Neural cell (in vitro differentiated cells): ENCODE data around the gene UACA. TPM values are rescaled to one million over a fixed set of nuclear protein-coding genes. Genes with fewer than 3 reads are reported as not detected.

Experiments
- H2AFZ ChIP-seq: fragments of 200-600, 300-800 bp; sonication (generic), shearing (Covaris generic); 2 replicates; pipeline ENCODE4 v1.6.0; 2014; ENCODE audit warnings: low read depth, mild to moderate bottlenecking, antibody characterized with exemption, low read length, moderate library complexity
- H3F3A ChIP-seq: fragments of 200-600 bp; shearing (Covaris generic); 2 replicates; pipeline ENCODE4 v1.6.1; 2016; ENCODE audit warnings: mild to moderate bottlenecking, moderate library complexity, mixed read lengths, antibody characterized with exemption, low read length; ENCODE audit not compliant: insufficient read depth, poor library complexity, severe bottlenecking
- H3K27ac ChIP-seq: fragments of 200-600, 300-800 bp; sonication (generic), shearing (Covaris generic); 2 replicates; pipeline ENCODE4 v1.5.1; 2014; ENCODE audit warnings: mild to moderate bottlenecking, low read length, moderate library complexity
- H3K27me3 ChIP-seq: fragments of 300-800, 200-600 bp; sonication (generic), shearing (Covaris generic); 2 replicates; pipeline ENCODE4 v1.6.0; 2014; ENCODE audit warnings: mild to moderate bottlenecking, low read depth, low read length, moderate library complexity; ENCODE audit not compliant: insufficient read depth
- H3K36me3 ChIP-seq: fragments of 300-800, 200-600 bp; sonication (generic), shearing (Covaris generic); 2 replicates; pipeline ENCODE4 v1.5.1; 2014; ENCODE audit warnings: mild to moderate bottlenecking, antibody characterized with exemption, low read length, moderate library complexity; ENCODE audit not compliant: insufficient read depth
- H3K4me2 ChIP-seq: fragments of 300-800, 200-600 bp; sonication (generic), shearing (Covaris generic); 2 replicates; pipeline ENCODE4 v1.6.0; 2014; ENCODE audit warnings: mild to moderate bottlenecking, low read length
- H3K4me3 ChIP-seq: fragments of 300-800, 200-600 bp; sonication (generic), shearing (Covaris generic); 2 replicates; pipeline ENCODE4 v1.5.1; 2014; ENCODE audit warnings: mild to moderate bottlenecking, low read length, moderate library complexity
- H3K79me2 ChIP-seq: fragments of 200-600 bp; shearing (Covaris generic); replicated peaks from 2 replicates; pipeline ENCODE4 v1.6.0; 2014; ENCODE audit warnings: mild to moderate bottlenecking, low read length, moderate library complexity; ENCODE audit not compliant: insufficient read depth
- H3K9ac ChIP-seq: fragments of 300-800, 200-600 bp; sonication (generic), shearing (Covaris generic); 2 replicates; pipeline ENCODE4 v1.6.1; 2016; ENCODE audit warnings: mild to moderate bottlenecking, low read length, mixed read lengths
- H3K9me2 ChIP-seq: fragments of 200-600 bp; shearing (Covaris generic); 2 replicates; pipeline ENCODE4 v1.6.1; 2016; ENCODE audit warnings: mild to moderate bottlenecking, low read length, mixed read lengths; ENCODE audit not compliant: insufficient read depth
- H3K9me3 ChIP-seq: fragments of 200-600, 300-800 bp; sonication (generic), shearing (Covaris generic); 2 replicates; pipeline ENCODE4 v1.6.1; 2016; ENCODE audit warnings: mild to moderate bottlenecking, mixed run types, low read length, moderate library complexity, mixed read lengths
- H4K20me1 ChIP-seq: fragments of 200-600 bp; shearing (Covaris generic); 2 replicates; pipeline ENCODE4 v1.6.1; 2016; ENCODE audit warnings: mild to moderate bottlenecking, mixed run types; ENCODE audit not compliant: insufficient read depth
- EP300 ChIP-seq: fragments of 450-650 bp; conservative IDR thresholded peaks from 2 replicates; pipeline ENCODE4 v1.6.1; 2014; ENCODE audit warnings: antibody characterized with exemption, mild to moderate bottlenecking, moderate library complexity; ENCODE audit not compliant: poor library complexity, severe bottlenecking
- EZH2 ChIP-seq: fragments of 200-600, 300-800 bp; shearing (Covaris generic), sonication (generic); IDR thresholded peaks from 2 replicates; pipeline ENCODE4 v1.6.1; 2014; ENCODE audit warnings: antibody characterized with exemption, low read length, borderline replicate concordance, mild to moderate bottlenecking; ENCODE audit not compliant: insufficient read depth, poor library complexity, severe bottlenecking
- MXI1 ChIP-seq: fragments of 450-650 bp; conservative IDR thresholded peaks from 2 replicates; pipeline ENCODE4 v1.6.1; 2014; ENCODE audit warnings: antibody characterized with exemption, mild to moderate bottlenecking; ENCODE audit not compliant: poor library complexity, severe bottlenecking
- POLR2AphosphoS5 ChIP-seq: IDR thresholded peaks from 2 replicates; pipeline ENCODE4 v1.6.1; 2012
- RAD21 ChIP-seq: fragments of 450-650 bp; conservative IDR thresholded peaks from 2 replicates; pipeline ENCODE4 v1.6.1; 2014; ENCODE audit warnings: antibody characterized with exemption, mild to moderate bottlenecking, moderate library complexity
- SMC3 ChIP-seq: fragments of 450-650 bp; conservative IDR thresholded peaks from 2 replicates; pipeline ENCODE4 v1.6.1; 2014; ENCODE audit warnings: antibody characterized with exemption, mild to moderate bottlenecking, moderate library complexity; ENCODE audit not compliant: poor library complexity
- TAF1 ChIP-seq: IDR thresholded peaks from 2 replicates; pipeline ENCODE4 v1.6.1; 2012; ENCODE audit warnings: low read depth
- polyA plus RNA-seq: library from polyadenylated mRNA; depleted of rRNA; stranded (reverse); fragments of >200 nt; gene quantifications from 2 replicates; pipeline ENCODE4 v1.2.3, GENCODE V29; 2014
- TF ChIP-seq, protein P1 (sequence below): IDR thresholded peaks from 2 replicates; pipeline ENCODE4 v1.6.1; 2012; ENCODE audit warnings: borderline replicate concordance
- TF ChIP-seq, protein P2 (sequence below): fragments of 450-650 bp; IDR thresholded peaks from 2 replicates; pipeline ENCODE4 v1.5.1; 2014; ENCODE audit warnings: antibody characterized with exemption, mild to moderate bottlenecking, moderate library complexity; ENCODE audit not compliant: poor library complexity, severe bottlenecking

UACA gene
- polyA plus RNA-seq, 1 donor from 2014 or later = 0.10 TPM

DNA sequence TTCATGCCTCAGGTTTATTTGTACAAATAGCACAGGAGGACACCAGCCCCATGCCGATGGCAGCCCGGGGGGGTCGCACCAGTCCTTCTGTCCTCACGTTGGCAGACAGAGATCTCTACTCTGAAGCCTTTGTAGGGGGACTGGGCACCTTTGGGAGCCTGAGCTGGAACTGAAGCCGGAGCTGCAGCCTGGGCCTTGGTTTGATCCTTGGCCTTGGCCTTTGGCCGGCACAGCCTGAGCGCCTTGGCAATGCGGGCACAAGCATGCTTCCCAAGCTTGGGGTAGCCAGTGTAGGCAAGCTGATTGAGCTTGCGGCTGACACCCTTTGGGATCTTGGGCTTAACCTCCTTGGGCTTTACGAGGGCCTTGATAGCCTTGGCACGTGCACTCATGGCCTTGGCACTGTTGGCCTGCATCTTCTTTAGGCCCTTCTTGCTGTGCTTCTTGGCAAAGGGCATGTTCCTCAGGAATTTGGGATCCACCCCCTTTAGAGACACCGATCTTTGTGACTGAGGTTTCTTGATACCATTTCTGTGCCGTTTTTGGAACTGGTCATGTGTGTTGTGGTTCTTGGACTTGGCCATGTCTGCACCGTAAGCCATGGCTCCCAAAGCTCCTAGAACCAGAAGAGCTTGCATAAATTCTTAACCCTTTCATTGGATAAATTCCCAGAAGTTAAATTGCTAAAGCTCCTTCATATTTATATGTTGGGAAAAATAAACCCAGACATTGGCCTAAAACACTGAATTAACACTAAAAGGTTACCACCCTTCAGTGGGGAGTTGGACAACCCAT is 33.4 kb upstream of the UACA start:
- Histone ChIP-seq H3F3A (no peaks in the 10 kb centered on the region), H3K4me2 (no peak overlapping the region), H3K79me2 (no peaks in the 10 kb centered on the region), H3K9ac (no peak overlapping the region), H2AFZ (no peak overlapping the region), H3K9me2 (no peaks in the 10 kb centered on the region), H3K4me3 (no peak overlapping the region), H3K27me3 (no peaks in the 10 kb centered on the region), H3K9me3 (no peaks in the 10 kb centered on the region), H4K20me1 (no peaks in the 10 kb centered on the region), H3K27ac (no peak overlapping the region), H3K36me3 (no peaks in the 10 kb centered on the region)
- TF ChIP-seq, protein P1, sequence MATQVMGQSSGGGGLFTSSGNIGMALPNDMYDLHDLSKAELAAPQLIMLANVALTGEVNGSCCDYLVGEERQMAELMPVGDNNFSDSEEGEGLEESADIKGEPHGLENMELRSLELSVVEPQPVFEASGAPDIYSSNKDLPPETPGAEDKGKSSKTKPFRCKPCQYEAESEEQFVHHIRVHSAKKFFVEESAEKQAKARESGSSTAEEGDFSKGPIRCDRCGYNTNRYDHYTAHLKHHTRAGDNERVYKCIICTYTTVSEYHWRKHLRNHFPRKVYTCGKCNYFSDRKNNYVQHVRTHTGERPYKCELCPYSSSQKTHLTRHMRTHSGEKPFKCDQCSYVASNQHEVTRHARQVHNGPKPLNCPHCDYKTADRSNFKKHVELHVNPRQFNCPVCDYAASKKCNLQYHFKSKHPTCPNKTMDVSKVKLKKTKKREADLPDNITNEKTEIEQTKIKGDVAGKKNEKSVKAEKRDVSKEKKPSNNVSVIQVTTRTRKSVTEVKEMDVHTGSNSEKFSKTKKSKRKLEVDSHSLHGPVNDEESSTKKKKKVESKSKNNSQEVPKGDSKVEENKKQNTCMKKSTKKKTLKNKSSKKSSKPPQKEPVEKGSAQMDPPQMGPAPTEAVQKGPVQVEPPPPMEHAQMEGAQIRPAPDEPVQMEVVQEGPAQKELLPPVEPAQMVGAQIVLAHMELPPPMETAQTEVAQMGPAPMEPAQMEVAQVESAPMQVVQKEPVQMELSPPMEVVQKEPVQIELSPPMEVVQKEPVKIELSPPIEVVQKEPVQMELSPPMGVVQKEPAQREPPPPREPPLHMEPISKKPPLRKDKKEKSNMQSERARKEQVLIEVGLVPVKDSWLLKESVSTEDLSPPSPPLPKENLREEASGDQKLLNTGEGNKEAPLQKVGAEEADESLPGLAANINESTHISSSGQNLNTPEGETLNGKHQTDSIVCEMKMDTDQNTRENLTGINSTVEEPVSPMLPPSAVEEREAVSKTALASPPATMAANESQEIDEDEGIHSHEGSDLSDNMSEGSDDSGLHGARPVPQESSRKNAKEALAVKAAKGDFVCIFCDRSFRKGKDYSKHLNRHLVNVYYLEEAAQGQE = no peak
- TF ChIP-seq TAF1 = no peak
- TF ChIP-seq EP300 = no peak
- TF ChIP-seq, protein P2, sequence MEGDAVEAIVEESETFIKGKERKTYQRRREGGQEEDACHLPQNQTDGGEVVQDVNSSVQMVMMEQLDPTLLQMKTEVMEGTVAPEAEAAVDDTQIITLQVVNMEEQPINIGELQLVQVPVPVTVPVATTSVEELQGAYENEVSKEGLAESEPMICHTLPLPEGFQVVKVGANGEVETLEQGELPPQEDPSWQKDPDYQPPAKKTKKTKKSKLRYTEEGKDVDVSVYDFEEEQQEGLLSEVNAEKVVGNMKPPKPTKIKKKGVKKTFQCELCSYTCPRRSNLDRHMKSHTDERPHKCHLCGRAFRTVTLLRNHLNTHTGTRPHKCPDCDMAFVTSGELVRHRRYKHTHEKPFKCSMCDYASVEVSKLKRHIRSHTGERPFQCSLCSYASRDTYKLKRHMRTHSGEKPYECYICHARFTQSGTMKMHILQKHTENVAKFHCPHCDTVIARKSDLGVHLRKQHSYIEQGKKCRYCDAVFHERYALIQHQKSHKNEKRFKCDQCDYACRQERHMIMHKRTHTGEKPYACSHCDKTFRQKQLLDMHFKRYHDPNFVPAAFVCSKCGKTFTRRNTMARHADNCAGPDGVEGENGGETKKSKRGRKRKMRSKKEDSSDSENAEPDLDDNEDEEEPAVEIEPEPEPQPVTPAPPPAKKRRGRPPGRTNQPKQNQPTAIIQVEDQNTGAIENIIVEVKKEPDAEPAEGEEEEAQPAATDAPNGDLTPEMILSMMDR = no peak
- no peak for TF ChIP-seq MXI1
- TF ChIP-seq EZH2 = no peak
- no peak for TF ChIP-seq POLR2AphosphoS5
- no peak for TF ChIP-seq RAD21
- TF ChIP-seq SMC3 = no peak

DNA sequence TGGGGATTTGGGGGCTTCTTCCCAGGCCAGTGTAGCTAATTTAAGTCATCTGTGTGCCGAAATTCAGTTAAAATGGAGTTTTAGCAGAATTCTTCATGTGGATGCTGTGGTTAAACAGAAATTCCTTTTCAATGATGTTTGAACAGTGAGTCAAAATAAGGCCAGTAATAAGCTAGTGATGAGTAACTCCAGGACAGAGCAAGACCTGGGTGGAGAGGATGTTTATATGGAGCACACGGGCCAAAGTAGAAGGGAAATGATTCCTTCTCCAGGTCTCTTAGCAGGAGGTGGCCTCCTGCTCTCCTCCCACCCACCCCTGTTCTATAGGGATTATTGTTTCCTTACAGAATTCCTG is 31.9 kb upstream of the UACA start:
- Histone ChIP-seq H3K79me2 (no peaks in the 10 kb centered on the region), H3K27ac (no peak overlapping the region)

More for the DNA sequence above, 31.9 kb upstream of the UACA start:
- Histone ChIP-seq H3K4me2 (no peak overlapping the region), H2AFZ (no peak overlapping the region), H3K36me3 (no peaks in the 10 kb centered on the region), H3K27me3 (no peaks in the 10 kb centered on the region), H3K9me3 (no peaks in the 10 kb centered on the region), H4K20me1 (no peaks in the 10 kb centered on the region), H3F3A (no peaks in the 10 kb centered on the region), H3K9ac (no peak overlapping the region), H3K4me3 (no peak overlapping the region), H3K9me2 (no peaks in the 10 kb centered on the region)
- TF ChIP-seq SMC3 (no peak), EP300 (no peak), RAD21 (no peak), EZH2 (no peak)
- TF ChIP-seq, protein P2 = no peak
